GM23338 (cell line): ENCODE results near the gene OR1S2. TPM values are rescaled to one million over a fixed set of nuclear protein-coding genes. Genes with fewer than 3 reads are reported as not detected.

ENCODE experiments used
- EZH2 ChIP-seq: fragments of 200-600 bp; sonication (generic); IDR thresholded peaks from one replicate; pipeline ENCODE4 v1.8.0; 2017; ENCODE audit warnings: antibody characterized with exemption, mild to moderate bottlenecking, low read depth; ENCODE audit not compliant: unreplicated experiment
- EZH2phosphoT487 ChIP-seq: fragments of 200-600 bp; sonication (generic); IDR thresholded peaks from one replicate; pipeline ENCODE4 v1.8.1; 2018; ENCODE audit warnings: antibody characterized with exemption; ENCODE audit not compliant: unreplicated experiment
- NANOG ChIP-seq: IDR thresholded peaks from 2 replicates; pipeline ENCODE4 v1.6.1; 2016; ENCODE audit warnings: antibody characterized with exemption, borderline replicate concordance
- STAT1 ChIP-seq: IDR thresholded peaks from one replicate; pipeline ENCODE4 v1.6.1; 2016; ENCODE audit warnings: antibody characterized with exemption; ENCODE audit not compliant: unreplicated experiment
- ZNF331 ChIP-seq: fragments of 250-450 bp; sonication (Bioruptor Pico); IDR thresholded peaks from 2 replicates; pipeline ENCODE4 v1.5.0; 2020; ENCODE audit warnings: low read depth, mild to moderate bottlenecking, moderate library complexity
- polyA plus RNA-seq: library from polyadenylated mRNA; unstranded; fragments of >200 nt; fragmentation: Nextera tagmentation; extraction: Ambion mirVana; gene quantifications from 2 replicates; pipeline ENCODE4 v1.2.1, GENCODE V29; 2016
- total RNA-seq: library from RNA; depleted of rRNA; stranded (reverse); fragments of >200 nt; shearing (Covaris generic); gene quantifications from 2 replicates; pipeline ENCODE4 v1.2.3, GENCODE V29; 2014; rRNA removed

Gene OR1S2
- total and polyA plus RNA-seq, 2 experiments from 2014 or later: not detected

DNA sequence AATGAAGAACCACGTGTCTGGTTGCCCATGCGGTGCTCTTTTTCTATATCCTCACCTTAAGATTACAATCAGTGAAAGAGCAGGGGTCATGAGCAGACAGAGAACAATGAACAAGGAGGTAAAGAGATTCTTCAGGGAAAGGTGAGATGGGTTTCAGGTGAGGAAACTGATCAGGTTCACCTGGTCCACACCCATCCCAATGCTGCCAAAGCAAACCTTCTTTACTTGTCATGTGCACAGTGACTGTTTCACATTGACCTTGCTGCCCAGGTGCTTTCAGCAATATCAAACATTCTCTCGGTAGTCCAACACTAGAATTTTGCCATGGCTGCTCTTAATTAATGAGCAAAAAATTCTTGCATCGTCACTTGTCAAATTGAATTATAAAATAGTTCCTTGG, 39.6 kb downstream of the OR1S2 start (continued):
- TF ChIP-seq STAT1: no peak
- no peak for TF ChIP-seq EZH2phosphoT487
- no peak for TF ChIP-seq ZNF331 (CRISPR knock-in tag)
- TF ChIP-seq EZH2: no peak
- no peak for TF ChIP-seq NANOG

Other genes starting within 250 kb of the OR1S2 start
- not detected in 2 replicates for gene OR9Q1, start 180.3 kb downstream of the OR1S2 start, total RNA-seq
- gene OR9Q1, start 180.3 kb downstream of the OR1S2 start, polyA plus RNA-seq: not detected in 2 replicates
- gene OR6Q1, start 173.2 kb downstream of the OR1S2 start, total RNA-seq: not detected in 2 replicates
- gene OR6Q1, start 173.2 kb downstream of the OR1S2 start, polyA plus RNA-seq: not detected in 2 replicates
- gene OR9I1, start 78.6 kb downstream of the OR1S2 start, total RNA-seq: not detected in 2 replicates
- not detected in 2 replicates for gene OR9I1, start 78.6 kb downstream of the OR1S2 start, polyA plus RNA-seq
- gene OR9Q2, start 15.1 kb downstream of the OR1S2 start, total RNA-seq: 0.17 TPM in 1 of 2 replicates, not detected in the other
- gene OR9Q2, start 15.1 kb downstream of the OR1S2 start, polyA plus RNA-seq: not detected in 2 replicates
- not detected in 2 replicates for gene OR1S1, start 8.6 kb upstream of the OR1S2 start, total RNA-seq
- not detected in 2 replicates for gene OR1S1, start 8.6 kb upstream of the OR1S2 start, polyA plus RNA-seq
- gene OR10Q1, start 24.8 kb upstream of the OR1S2 start, total RNA-seq: not detected in 2 replicates
- not detected in 2 replicates for gene OR10Q1, start 24.8 kb upstream of the OR1S2 start, polyA plus RNA-seq
- gene OR10W1, start 64.1 kb upstream of the OR1S2 start, total RNA-seq: not detected in 2 replicates
- not detected in 2 replicates for gene OR10W1, start 64.1 kb upstream of the OR1S2 start, polyA plus RNA-seq
- not detected in 2 replicates for gene OR5B17, start 154.9 kb upstream of the OR1S2 start, total RNA-seq
- not detected in 2 replicates for gene OR5B17, start 154.9 kb upstream of the OR1S2 start, polyA plus RNA-seq
- not detected in 2 replicates for gene OR5B3, start 202.7 kb upstream of the OR1S2 start, total RNA-seq
- gene OR5B3, start 202.7 kb upstream of the OR1S2 start, polyA plus RNA-seq: not detected in 2 replicates
- gene OR5B2, start 224.0 kb upstream of the OR1S2 start, total RNA-seq: not detected in 2 replicates
- not detected in 2 replicates for gene OR5B2, start 224.0 kb upstream of the OR1S2 start, polyA plus RNA-seq
- not detected in 2 replicates for gene OR5B12, start 238.1 kb upstream of the OR1S2 start, total RNA-seq
- not detected in 2 replicates for gene OR5B12, start 238.1 kb upstream of the OR1S2 start, polyA plus RNA-seq